Omental fat pad (tissue), 4 donors: ENCODE data around the gene GPR63. TPM values are rescaled to one million over a fixed set of nuclear protein-coding genes. Genes with fewer than 3 reads are reported as not detected.

Source experiments
- ATAC-seq: fragments of 150-250 bp; one replicate; pipeline ENCODE4 v1.9.1; 2016; ENCODE audit warnings: mild to moderate bottlenecking, moderate library complexity; ENCODE audit not compliant: low FRiP score
- DNase-seq: peaks from one replicate; pipeline ENCODE4 v3.0.0-alpha.2; 2019; ENCODE audit warnings: low spot score
- total RNA-seq, 4 donors: library from RNA; depleted of rRNA; stranded (reverse); fragments of >200 nt; gene quantifications; one replicate each; pipeline ENCODE4 v1.1.0, GENCODE V29; 2016
- TF ChIP-seq, protein P1 (sequence below), 3 donors: fragments of 450-650 bp; IDR thresholded peaks; one replicate each; pipeline ENCODE4 v1.5.1; 2016 to 2017; ENCODE audit warnings: antibody characterized with exemption in 3 of 3, mild to moderate bottlenecking in 3 of 3, moderate library complexity in 2 of 3

GPR63 gene
- total RNA-seq, 4 donors from 2014 or later: 0.47 to 1.7 (median 0.49) TPM

DNA sequence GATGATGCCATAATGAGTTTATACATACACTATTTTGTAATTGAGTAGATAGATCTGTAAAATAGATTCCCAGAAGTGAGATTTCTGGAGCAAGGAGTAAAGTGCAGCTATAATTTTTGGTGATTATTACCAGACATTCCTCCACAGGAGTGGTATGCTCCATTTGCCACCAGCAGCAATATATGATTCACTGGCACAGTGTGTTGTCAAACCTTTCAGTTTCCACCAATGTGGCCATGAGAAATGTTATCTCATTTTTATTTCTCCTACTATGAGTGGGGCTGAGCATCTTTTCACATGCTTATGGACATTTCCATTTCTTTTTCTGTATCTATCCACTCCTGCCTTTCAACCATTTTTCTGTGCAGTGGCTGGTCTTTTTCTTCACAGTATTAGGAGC, 70.5 kb downstream of the GPR63 start:
- TF ChIP-seq, protein P1, sequence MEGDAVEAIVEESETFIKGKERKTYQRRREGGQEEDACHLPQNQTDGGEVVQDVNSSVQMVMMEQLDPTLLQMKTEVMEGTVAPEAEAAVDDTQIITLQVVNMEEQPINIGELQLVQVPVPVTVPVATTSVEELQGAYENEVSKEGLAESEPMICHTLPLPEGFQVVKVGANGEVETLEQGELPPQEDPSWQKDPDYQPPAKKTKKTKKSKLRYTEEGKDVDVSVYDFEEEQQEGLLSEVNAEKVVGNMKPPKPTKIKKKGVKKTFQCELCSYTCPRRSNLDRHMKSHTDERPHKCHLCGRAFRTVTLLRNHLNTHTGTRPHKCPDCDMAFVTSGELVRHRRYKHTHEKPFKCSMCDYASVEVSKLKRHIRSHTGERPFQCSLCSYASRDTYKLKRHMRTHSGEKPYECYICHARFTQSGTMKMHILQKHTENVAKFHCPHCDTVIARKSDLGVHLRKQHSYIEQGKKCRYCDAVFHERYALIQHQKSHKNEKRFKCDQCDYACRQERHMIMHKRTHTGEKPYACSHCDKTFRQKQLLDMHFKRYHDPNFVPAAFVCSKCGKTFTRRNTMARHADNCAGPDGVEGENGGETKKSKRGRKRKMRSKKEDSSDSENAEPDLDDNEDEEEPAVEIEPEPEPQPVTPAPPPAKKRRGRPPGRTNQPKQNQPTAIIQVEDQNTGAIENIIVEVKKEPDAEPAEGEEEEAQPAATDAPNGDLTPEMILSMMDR (IDR thresholded peaks at IDR 0.05): no peak
- DNase-seq (no peak), ATAC-seq (no peak)

DNA sequence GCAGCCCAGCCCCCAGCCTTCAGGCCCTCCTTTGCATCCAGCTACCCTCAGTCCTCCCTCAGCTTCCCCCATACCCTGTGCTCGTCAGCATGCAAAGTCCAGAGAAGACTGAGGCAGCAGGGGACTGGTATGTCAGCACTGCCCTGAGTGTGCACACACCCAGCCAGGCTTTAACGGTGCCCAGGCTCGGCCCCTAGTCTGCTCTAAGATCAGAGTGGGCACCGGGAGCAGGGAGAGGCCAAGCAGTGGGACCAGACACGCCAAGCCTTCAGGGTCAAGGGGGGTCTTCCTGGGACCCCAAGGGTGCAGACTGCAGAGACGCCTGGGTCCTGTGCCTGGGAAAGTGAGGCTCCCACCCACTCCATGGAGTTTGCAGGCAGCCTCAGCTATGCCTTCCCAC, 74.7 kb downstream of the GPR63 start:
- TF ChIP-seq, protein P1 (IDR thresholded peaks at IDR 0.05): no peak
- no peak for ATAC-seq
- DNase-seq: no peak

- ATAC-seq: no peak
- DNase-seq: no peak
- TF ChIP-seq, protein P1 (IDR thresholded peaks at IDR 0.05): no peak
These were observed 75.5 kb downstream of the GPR63 start for GRCh38 chr6:96761794-96762193.

- no peak for DNase-seq
- TF ChIP-seq, protein P1 (IDR thresholded peaks at IDR 0.05): no peak
- ATAC-seq: no peak
These were observed 77.1 kb downstream of the GPR63 start for GRCh38 chr6:96760153-96760687.

DNA sequence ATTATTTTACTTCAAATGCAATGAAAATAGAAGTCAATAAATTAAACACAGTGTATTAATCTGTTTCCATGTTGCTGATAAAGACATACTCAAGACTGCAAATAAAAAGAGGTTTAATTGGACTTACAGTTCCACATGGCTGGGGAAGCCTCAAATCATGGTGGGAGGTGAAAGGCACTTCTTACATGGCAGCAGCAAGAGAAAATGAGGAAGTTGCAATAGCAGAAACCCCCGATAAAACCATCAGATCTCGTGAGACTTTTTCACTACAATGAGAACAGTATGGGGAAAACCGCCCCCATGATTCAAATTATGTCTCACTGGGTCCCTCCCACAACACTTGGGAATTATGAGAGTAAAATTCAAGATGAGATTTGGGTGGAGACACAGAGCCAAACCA, 82.2 kb downstream of the GPR63 start:
- DNase-seq (no peak), ATAC-seq (no peak)
- TF ChIP-seq, protein P1 (IDR thresholded peaks at IDR 0.05): no peak

DNA sequence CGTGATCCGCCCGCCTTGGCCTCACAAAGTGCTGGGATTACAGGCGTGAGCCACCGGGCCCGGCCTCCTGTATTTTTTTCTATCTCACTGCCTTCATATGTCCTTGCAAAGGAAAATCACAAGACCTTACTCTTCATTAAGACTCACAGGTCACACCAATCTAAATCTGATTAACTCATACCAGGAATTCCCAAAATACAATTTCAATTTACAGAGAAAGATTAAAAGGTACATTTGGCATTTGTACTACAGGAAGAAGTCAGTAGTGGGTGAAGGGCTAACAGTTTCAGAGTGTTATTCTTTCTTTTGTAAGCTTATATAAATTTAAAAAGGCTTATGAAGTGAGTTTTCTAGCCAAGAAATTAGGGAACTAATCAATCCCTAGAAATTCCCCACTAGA, 87.4 kb downstream of the GPR63 start:
- ATAC-seq: no peak
- TF ChIP-seq, protein P1 (IDR thresholded peaks at IDR 0.05): no peak

More for the DNA sequence above, 87.4 kb downstream of the GPR63 start:
- no peak for DNase-seq

Other genes with a start within 250 kb of the GPR63 start
- 10 to 100 TPM in 3 of 4 donors, 1 to 10 TPM in 1; 9.6 to 40.6 (median 32.1) TPM for gene NDUFAF4, start 60.4 kb upstream of the GPR63 start, total RNA-seq
- gene KLHL32, start 87.3 kb upstream of the GPR63 start, total RNA-seq: 1 to 10 TPM in 1 of 4 donors, under 1 TPM in 2, not detected in 1; 0.16 to 1.1 (median 0.25) TPM